IMR-90 (cell line): Measurements from ENCODE around the gene USP32. TPM values are rescaled to one million over a fixed set of nuclear protein-coding genes. Genes with fewer than 3 reads are reported as not detected.

ENCODE experiments used
- ATAC-seq: fragments of 200-7000 bp; cut with Tn5 transposase; 2 replicates; pipeline ENCODE4 v1.9.1; 2020; ENCODE audit warnings: low read depth, mild to moderate bottlenecking, moderate library complexity
- BruUV-seq: library from RNA; stranded (reverse); fragments of 400-500 nt; replicated peaks from 2 replicates; lab custom pipeline; 2021; lab: Mats Ljungman, UMichigan
- CTCF ChIA-PET: fragments of 300-600 bp; formaldehyde crosslinking; extraction: SDS; loops from one replicate; lab custom pipeline; 2021; ENCODE audit warnings: antibody characterized with exemption; lab: Yijun Ruan, JAX
- POLR2A ChIA-PET: fragments of 300-600 bp; sonication (Branson Sonifier 250); formaldehyde crosslinking; loops from one replicate; lab custom pipeline; 2022; ENCODE audit warnings: antibody characterized with exemption; ENCODE audit not compliant: unreplicated experiment; lab: Charles Lee
- DNase-seq: peaks from one replicate; pipeline ENCODE4 v3.0.0; 2013
- H2AFZ ChIP-seq: replicated peaks from 2 replicates; pipeline ENCODE3; 2013; ENCODE audit warnings: low read length, mild to moderate bottlenecking; ENCODE audit not compliant: poor library complexity
- H2AK5ac ChIP-seq: 2 replicates; pipeline ENCODE4 v1.6.1; 2013; ENCODE audit warnings: low read depth, low read length, inconsistent platforms
- H2AK9ac ChIP-seq: replicated peaks from 2 replicates; pipeline ENCODE3; 2013; ENCODE audit warnings: mild to moderate bottlenecking, low read depth, low read length, moderate library complexity; ENCODE audit not compliant: poor library complexity
- H2BK120ac ChIP-seq: 2 replicates; pipeline ENCODE4 v1.6.1; 2013; ENCODE audit warnings: low read depth, low read length, inconsistent platforms
- H2BK15ac ChIP-seq: 3 replicates; pipeline ENCODE4 v1.6.1; 2013; ENCODE audit warnings: low read depth, low read length, inconsistent platforms
- H2BK20ac ChIP-seq: 2 replicates; pipeline ENCODE4 v1.6.1; 2013; ENCODE audit warnings: low read depth, mild to moderate bottlenecking, inconsistent platforms, low read length, moderate library complexity
- H2BK5ac ChIP-seq: 2 replicates; pipeline ENCODE4 v1.6.1; 2013; ENCODE audit warnings: mild to moderate bottlenecking, low read depth, low read length, inconsistent platforms; ENCODE audit not compliant: poor library complexity, severe bottlenecking
- H3K14ac ChIP-seq: replicated peaks from 2 replicates; pipeline ENCODE4 v1.6.1; 2013; ENCODE audit warnings: low read depth, low read length, inconsistent platforms
- H3K18ac ChIP-seq: 2 replicates; pipeline ENCODE4 v1.6.1; 2013; ENCODE audit warnings: low read depth, low read length, control low read depth
- H3K23ac ChIP-seq: 2 replicates; pipeline ENCODE4 v1.6.1; 2013; ENCODE audit warnings: low read depth, low read length, inconsistent platforms
- H3K27ac ChIP-seq: 2 replicates; pipeline ENCODE4 v1.5.1; 2013; ENCODE audit warnings: mild to moderate bottlenecking, control low read depth, low read length; ENCODE audit not compliant: insufficient read depth
- H3K27me3 ChIP-seq: 2 replicates; pipeline ENCODE4 v1.6.1; 2013; ENCODE audit warnings: low read length; ENCODE audit not compliant: control insufficient read depth, insufficient read depth
- H3K36me3 ChIP-seq: 2 replicates; pipeline ENCODE4 v1.6.1; 2013; ENCODE audit warnings: low read length, mixed read lengths; ENCODE audit not compliant: control insufficient read depth, insufficient read depth
- H3K4ac ChIP-seq: 2 replicates; pipeline ENCODE4 v1.6.1; 2013; ENCODE audit warnings: low read depth, low read length, inconsistent platforms
- H3K4me1 ChIP-seq: 2 replicates; pipeline ENCODE4 v1.6.1; 2013; ENCODE audit warnings: low read length, mixed read lengths; ENCODE audit not compliant: control insufficient read depth, insufficient read depth
- H3K4me2 ChIP-seq: 2 replicates; pipeline ENCODE4 v1.6.1; 2013; ENCODE audit warnings: low read depth, mild to moderate bottlenecking, control low read depth, low read length, moderate library complexity
- H3K4me3 ChIP-seq: 2 replicates; pipeline ENCODE4 v1.5.1; 2013; ENCODE audit warnings: low read depth, mild to moderate bottlenecking, control low read depth, low read length, moderate library complexity; ENCODE audit not compliant: insufficient read depth
- H3K56ac ChIP-seq: 2 replicates; pipeline ENCODE4 v1.6.1; 2013; ENCODE audit warnings: low read length, inconsistent platforms; ENCODE audit not compliant: insufficient read depth; ENCODE audit errors: extremely low read depth
- H3K79me1 ChIP-seq, 2 experiments: 2 replicates each; pipeline ENCODE4 v1.6.1; 2013; ENCODE audit warnings: low read length in 2 of 2, inconsistent platforms in 1 of 2, low read depth in 1 of 2
- H3K9ac ChIP-seq: 2 replicates; pipeline ENCODE4 v1.6.1; 2013; ENCODE audit warnings: low read depth, low read length, control low read depth
- H3K9me1 ChIP-seq: 2 replicates; pipeline ENCODE4 v1.6.1; 2013; ENCODE audit warnings: low read length, inconsistent platforms; ENCODE audit not compliant: insufficient read depth
- H3K9me3 ChIP-seq: 2 replicates; pipeline ENCODE4 v1.6.1; 2013; ENCODE audit warnings: low read length; ENCODE audit not compliant: control insufficient read depth, insufficient read depth
- H4K20me1 ChIP-seq: 2 replicates; pipeline ENCODE4 v1.6.1; 2013; ENCODE audit warnings: low read length, inconsistent platforms; ENCODE audit not compliant: insufficient read depth
- H4K5ac ChIP-seq: 2 replicates; pipeline ENCODE4 v1.6.1; 2013; ENCODE audit warnings: mild to moderate bottlenecking, low read depth, low read length, control low read depth
- H4K8ac ChIP-seq, 2 experiments: 2 replicates each; pipeline ENCODE4 v1.6.1; 2013; ENCODE audit warnings: low read depth in 2 of 2, low read length in 2 of 2, control low read depth in 1 of 2, inconsistent platforms in 1 of 2
- H4K91ac ChIP-seq: 2 replicates; pipeline ENCODE4 v1.6.1; 2013; ENCODE audit warnings: low read depth, low read length, inconsistent platforms; ENCODE audit not compliant: insufficient read depth
- CHD1 ChIP-seq: IDR thresholded peaks from 2 replicates; pipeline ENCODE4 v1.6.1; 2012; ENCODE audit warnings: low read depth, low read length, improper control_type of control experiment
- POLR2A ChIP-seq: IDR thresholded peaks from 2 replicates; pipeline ENCODE4 v1.6.1; 2012; ENCODE audit warnings: mild to moderate bottlenecking, low read depth, low read length
- RCOR1 ChIP-seq: IDR thresholded peaks from 2 replicates; pipeline ENCODE4 v1.6.1; 2012; ENCODE audit warnings: mild to moderate bottlenecking, low read length, improper control_type of control experiment; ENCODE audit not compliant: insufficient replicate concordance
- RFX5 ChIP-seq: IDR thresholded peaks from 2 replicates; pipeline ENCODE4 v1.8.0; 2012; ENCODE audit warnings: low read depth, mild to moderate bottlenecking, low read length, moderate library complexity
- WGBS, 2 experiments: methylation state at CpG; one replicate each; pipeline versions ENCODE4 v1.1.5 to v1.1.7; 2013; ENCODE audit warnings: missing lambda C conversion rate in 2 of 2; ENCODE audit not compliant: insufficient read length in 1 of 2; ENCODE audit errors: extremely low coverage in 2 of 2; 5-methylcytosine and 5-hydroxymethylcytosine counted together
- dilution Hi-C: fragments of 300-500 bp; cut with HindIII; formaldehyde crosslinking; loops from one replicate; pipeline ENCODE4 v1.14.3; 2018; ENCODE audit warnings: low sequenced_read_pairs; ENCODE audit not compliant: unreplicated experiment
- in situ Hi-C: fragments of 300-500 bp; cut with MboI; formaldehyde crosslinking; loops from 3 replicates; pipeline ENCODE4 v1.14.3; 2019; ENCODE audit warnings: low sequenced_read_pairs, inconsistent platforms, mixed read lengths
- intact Hi-C: fragments of 100-400 bp; cut with micrococcal nuclease; formaldehyde crosslinking; loops from 2 replicates; pipeline ENCODE4 v1.10.0; 2022
- polyA plus RNA-seq, 3 experiments: library from polyadenylated mRNA; depleted of rRNA; stranded (reverse); fragments of >200 nt; gene quantifications; 2 replicates each; pipeline ENCODE4 v1.2.3, GENCODE V29; 2012; ENCODE audit warnings: low replicate concordance in 1 of 3
- total RNA-seq: library from RNA; depleted of rRNA; stranded (reverse); fragments of >200 nt; gene quantifications from 2 replicates; pipeline ENCODE4 v1.2.3, GENCODE V29; 2012

USP32 gene
- total and polyA plus RNA-seq, 2 of the 4 experiments (the other 2 are of a cell fraction): 16.8 to 46.8 TPM

- ChIA-PET POLR2A (interaction anchor here (0.7 kb wide), 1 partner anchor 130 kb away, joined by 11 read pairs; no protein-coding TSS in a partner anchor), CTCF (no interaction called here)
- H3K4me1 ChIP-seq: 0 out of 2 replicates have a peak, but pooled peaks cover 2% of the 10 kb centered on the region
- H3K9ac ChIP-seq: no peak overlapping the region
- no peak overlapping the region for H3K4me2 ChIP-seq
- BruUV-seq: no TSS peak
- no peak overlapping the region for H2AFZ ChIP-seq
- in situ Hi-C loops: loop anchor here (25.0 kb wide), 1 partner anchor 270 kb away; the partner anchor contains the start of gene CA4
- H3K14ac ChIP-seq: no peak overlapping the region
- TF ChIP-seq CHD1 (no peak), RFX5 (no peak), POLR2A (no peak), RCOR1 (no peak)
- H4K8ac ChIP-seq: no peak overlapping the region
- H4K91ac ChIP-seq: no peak overlapping the region
- H3K4me3 ChIP-seq: no peak overlapping the region
- no peak overlapping the region for H2BK5ac ChIP-seq
- DNase-seq (no peak), ATAC-seq (no peak)
- WGBS, 2 experiments: no CpG with 5 or more reads among the region's 3 CpGs
- no peak overlapping the region for H2AK9ac ChIP-seq
- H3K27ac ChIP-seq: no peak overlapping the region
- H3K9me3 ChIP-seq: no peaks in the 10 kb centered on the region
- H2BK120ac ChIP-seq: no peak overlapping the region
- intact Hi-C loops: no loop called here
- H2BK20ac ChIP-seq: no peak overlapping the region
- H3K56ac ChIP-seq: no peak overlapping the region
- no peak overlapping the region for H3K18ac ChIP-seq
- no peak overlapping the region for H2AK5ac ChIP-seq
- no peak overlapping the region for H3K4ac ChIP-seq
- peaks cover 3% of the 10 kb centered on the region; the same call in 1 of the 2 replicates for H3K9me1 ChIP-seq
- dilution Hi-C loops: no loop called here
- H4K20me1 ChIP-seq: no peaks in the 10 kb centered on the region
- H3K79me1 ChIP-seq: no peaks in the 10 kb centered on the region
- H3K27me3 ChIP-seq: peaks cover 3% of the 10 kb centered on the region; the same call in 1 of the 2 replicates
- no peaks in the 10 kb centered on the region for H3K36me3 ChIP-seq
- H3K23ac ChIP-seq: no peak overlapping the region
- H2BK15ac ChIP-seq: no peak overlapping the region
- no peak overlapping the region for H4K5ac ChIP-seq
Measured at GRCh38 chr17:60406887-60407286, 15.0 kb upstream of the USP32 start.
